ENCODE results near the gene SLC38A4.

DNA sequence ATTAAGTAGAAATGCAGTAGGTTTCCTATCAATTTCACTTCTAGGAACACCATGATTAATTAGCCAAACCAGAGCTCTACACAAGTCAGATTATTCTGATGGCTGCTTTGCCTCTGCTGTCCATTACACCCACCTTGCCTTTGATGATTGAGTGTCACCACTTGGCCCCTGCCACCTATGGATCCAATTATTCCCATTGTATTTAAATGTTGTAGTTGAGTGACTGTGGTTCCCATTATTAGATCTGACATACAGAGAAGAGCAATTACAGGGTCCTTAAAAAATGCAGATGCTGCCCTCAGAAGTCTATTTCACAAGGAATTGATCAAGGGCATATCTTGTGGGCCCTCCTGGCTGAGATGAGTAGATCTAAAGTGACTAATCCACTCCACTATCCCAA is 39.5 kb upstream of the SLC38A4 start:
- TF ChIP-seq, protein P1, sequence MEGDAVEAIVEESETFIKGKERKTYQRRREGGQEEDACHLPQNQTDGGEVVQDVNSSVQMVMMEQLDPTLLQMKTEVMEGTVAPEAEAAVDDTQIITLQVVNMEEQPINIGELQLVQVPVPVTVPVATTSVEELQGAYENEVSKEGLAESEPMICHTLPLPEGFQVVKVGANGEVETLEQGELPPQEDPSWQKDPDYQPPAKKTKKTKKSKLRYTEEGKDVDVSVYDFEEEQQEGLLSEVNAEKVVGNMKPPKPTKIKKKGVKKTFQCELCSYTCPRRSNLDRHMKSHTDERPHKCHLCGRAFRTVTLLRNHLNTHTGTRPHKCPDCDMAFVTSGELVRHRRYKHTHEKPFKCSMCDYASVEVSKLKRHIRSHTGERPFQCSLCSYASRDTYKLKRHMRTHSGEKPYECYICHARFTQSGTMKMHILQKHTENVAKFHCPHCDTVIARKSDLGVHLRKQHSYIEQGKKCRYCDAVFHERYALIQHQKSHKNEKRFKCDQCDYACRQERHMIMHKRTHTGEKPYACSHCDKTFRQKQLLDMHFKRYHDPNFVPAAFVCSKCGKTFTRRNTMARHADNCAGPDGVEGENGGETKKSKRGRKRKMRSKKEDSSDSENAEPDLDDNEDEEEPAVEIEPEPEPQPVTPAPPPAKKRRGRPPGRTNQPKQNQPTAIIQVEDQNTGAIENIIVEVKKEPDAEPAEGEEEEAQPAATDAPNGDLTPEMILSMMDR (conservative IDR thresholded peaks at IDR 0.05) = no peak
- no peak for TF ChIP-seq EZH2 (IDR thresholded peaks at IDR 0.05; ENCODE audit: low read depth)

Measured in PC-9 (cell line).